Subcutaneous adipose tissue (tissue), 4 donors: ENCODE measurements around the gene ADCK1. TPM values are rescaled to one million over a fixed set of nuclear protein-coding genes. Genes with fewer than 3 reads are reported as not detected.

Experiments used
- CTCF ChIP-seq: fragments of 450-650 bp; IDR thresholded peaks from one replicate; pipeline ENCODE4 v1.5.1; 2016; ENCODE audit warnings: low read depth, mild to moderate bottlenecking, control low read depth, antibody characterized with exemption, moderate library complexity
- total RNA-seq, 4 donors: library from RNA; depleted of rRNA; stranded (reverse); fragments of >200 nt; gene quantifications; one replicate each; pipeline ENCODE4 v1.1.0, GENCODE V29; 2016

ADCK1 gene
- total RNA-seq, 4 donors from 2014 or later, result 3.6 to 7.9 (median 6.1) TPM

- TF ChIP-seq CTCF, result no peak
These were observed 4.7 kb downstream of the ADCK1 start for GRCh38 chr14:77804592-77804991.

GRCh38 chr14:77805706-77806105 lies 5.8 kb downstream of the ADCK1 start:
- TF ChIP-seq CTCF, result no peak

GRCh38 chr14:77808250-77808649 lies 8.3 kb downstream of the ADCK1 start:
- TF ChIP-seq CTCF, result no peak

GRCh38 chr14:77809011-77809410 lies 9.1 kb downstream of the ADCK1 start:
- no peak for TF ChIP-seq CTCF

- no peak for TF ChIP-seq CTCF
These were observed 12.1 kb downstream of the ADCK1 start for GRCh38 chr14:77812028-77812427.

- TF ChIP-seq CTCF, result no peak
These were observed 22.4 kb downstream of the ADCK1 start for GRCh38 chr14:77822307-77822706.

GRCh38 chr14:77822741-77823140 lies 22.8 kb downstream of the ADCK1 start:
- no peak for TF ChIP-seq CTCF
